Measurements from ENCODE around the gene STPG4.
"Not testable (repeated sequence)": the region's sequence is repeated elsewhere in the genome, so short reads cannot be mapped to it uniquely, and the experiment has no call there.

Gene STPG4

GRCh38 chr2:47173986-47174732, 19.1 kb upstream of the STPG4 start:
- Histone ChIP-seq H3K36me3 (ENCODE audit: insufficient read depth) (peaks cover 26% of the 10 kb centered on the region; the same call in 1 of the 2 replicates), H3K9ac (peak overlapping the region; percentile 99; the same call in 1 of the 2 replicates), H3K27ac (peak overlapping the region; percentile 96), H3K4me1 (ENCODE audit: low read depth, poor library complexity, severe bottlenecking) (peaks cover 65% of the 10 kb centered on the region), H3K27me3 (ENCODE audit: insufficient read depth, low read depth) (no peaks in the 10 kb centered on the region), H3K4me3 (IDR thresholded peaks at IDR 0.05; ENCODE audit: insufficient read depth, low read depth, low read length) (peak overlapping the region; percentile 97), H3K79me2 (ENCODE audit: insufficient read depth, low read depth) (peaks cover 69% of the 10 kb centered on the region), H4K20me1 (ENCODE audit: insufficient read depth) (peaks cover 61% of the 10 kb centered on the region), H2AFZ (ENCODE audit: low read depth) (no peak overlapping the region), H3K4me2 (peak overlapping the region; percentile 94)
- TF ChIP-seq CTCF (conservative IDR thresholded peaks at IDR 0.05; ENCODE audit: low read depth, low read length), result no peak

- Histone ChIP-seq H3K4me1 (ENCODE audit: low read depth, poor library complexity, severe bottlenecking) (peaks cover 69% of the 10 kb centered on the region), H4K20me1 (ENCODE audit: insufficient read depth) (peaks cover 68% of the 10 kb centered on the region), H3K27me3 (ENCODE audit: insufficient read depth, low read depth) (no peaks in the 10 kb centered on the region), H3K79me2 (ENCODE audit: insufficient read depth, low read depth) (peaks cover 80% of the 10 kb centered on the region), H3K4me3 (IDR thresholded peaks at IDR 0.05; ENCODE audit: insufficient read depth, low read depth, low read length) (no peak overlapping the region), H3K36me3 (ENCODE audit: insufficient read depth) (peaks cover 30% of the 10 kb centered on the region; the same call in 1 of the 2 replicates), H3K9ac (no peak overlapping the region), H2AFZ (ENCODE audit: low read depth) (no peak overlapping the region), H3K27ac (no peak overlapping the region; the same call in 1 of the 2 replicates), H3K4me2 (peak overlapping the region; percentile 94)
- TF ChIP-seq CTCF (conservative IDR thresholded peaks at IDR 0.05; ENCODE audit: low read depth, low read length), result no peak
Observed at GRCh38 chr2:47172922-47173695, 18.0 kb upstream of the STPG4 start.

GRCh38 chr2:47172156-47172921, 17.2 kb upstream of the STPG4 start:
- no peak for TF ChIP-seq CTCF (conservative IDR thresholded peaks at IDR 0.05; ENCODE audit: low read depth, low read length)
- Histone ChIP-seq H3K4me3 (IDR thresholded peaks at IDR 0.05; ENCODE audit: insufficient read depth, low read depth, low read length) (no peak overlapping the region), H3K36me3 (ENCODE audit: insufficient read depth) (peaks cover 34% of the 10 kb centered on the region; the same call in 1 of the 2 replicates), H3K79me2 (ENCODE audit: insufficient read depth, low read depth) (peaks cover 87% of the 10 kb centered on the region), H3K27ac (no peak overlapping the region), H2AFZ (ENCODE audit: low read depth) (no peak overlapping the region), H3K9ac (no peak overlapping the region), H3K4me2 (peak overlapping the region; percentile 18; the same call in 1 of the 2 replicates), H4K20me1 (ENCODE audit: insufficient read depth) (peaks cover 73% of the 10 kb centered on the region), H3K4me1 (ENCODE audit: low read depth, poor library complexity, severe bottlenecking) (peaks cover 65% of the 10 kb centered on the region), H3K27me3 (ENCODE audit: insufficient read depth, low read depth) (no peaks in the 10 kb centered on the region)

- Histone ChIP-seq H3K4me1 (ENCODE audit: low read depth, poor library complexity, severe bottlenecking) (peaks cover 81% of the 10 kb centered on the region), H3K27me3 (ENCODE audit: insufficient read depth, low read depth) (no peaks in the 10 kb centered on the region), H3K9ac (no peak overlapping the region), H3K27ac (no peak overlapping the region), H3K36me3 (ENCODE audit: insufficient read depth) (peaks cover 43% of the 10 kb centered on the region; the same call in 1 of the 2 replicates), H3K79me2 (ENCODE audit: insufficient read depth, low read depth) (peaks cover 100% of the 10 kb centered on the region), H4K20me1 (ENCODE audit: insufficient read depth) (peaks cover 89% of the 10 kb centered on the region), H3K4me2 (no peak overlapping the region), H2AFZ (ENCODE audit: low read depth) (no peak overlapping the region), H3K4me3 (IDR thresholded peaks at IDR 0.05; ENCODE audit: insufficient read depth, low read depth, low read length) (no peak overlapping the region)
- TF ChIP-seq CTCF (conservative IDR thresholded peaks at IDR 0.05; ENCODE audit: low read depth, low read length), result no peak
Observed at GRCh38 chr2:47169784-47170183, 14.7 kb upstream of the STPG4 start.

- not testable (repeated sequence) for H2AFZ ChIP-seq (ENCODE audit: low read depth); H3K4me3 ChIP-seq (IDR thresholded peaks at IDR 0.05; ENCODE audit: insufficient read depth, low read depth, low read length); H3K27ac ChIP-seq; H3K4me2 ChIP-seq; H3K9ac ChIP-seq; H3K27me3 ChIP-seq (ENCODE audit: insufficient read depth, low read depth)
- H3K36me3 ChIP-seq (ENCODE audit: insufficient read depth), result peaks cover 41% of the 10 kb centered on the region; the same call in 1 of the 2 replicates
- peaks cover 86% of the 10 kb centered on the region for H4K20me1 ChIP-seq (ENCODE audit: insufficient read depth)
- peaks cover 75% of the 10 kb centered on the region for H3K4me1 ChIP-seq (ENCODE audit: low read depth, poor library complexity, severe bottlenecking)
- peaks cover 97% of the 10 kb centered on the region for H3K79me2 ChIP-seq (ENCODE audit: insufficient read depth, low read depth)
Observed at GRCh38 chr2:47168895-47169294, 13.8 kb upstream of the STPG4 start.

Data from KMS-11 (cell line).